Measurements from ENCODE around the gene CERS6.

CERS6 gene

GRCh38 chr2:168460571-168460970, 4.5 kb downstream of the CERS6 start:
- TF ChIP-seq, protein P1, sequence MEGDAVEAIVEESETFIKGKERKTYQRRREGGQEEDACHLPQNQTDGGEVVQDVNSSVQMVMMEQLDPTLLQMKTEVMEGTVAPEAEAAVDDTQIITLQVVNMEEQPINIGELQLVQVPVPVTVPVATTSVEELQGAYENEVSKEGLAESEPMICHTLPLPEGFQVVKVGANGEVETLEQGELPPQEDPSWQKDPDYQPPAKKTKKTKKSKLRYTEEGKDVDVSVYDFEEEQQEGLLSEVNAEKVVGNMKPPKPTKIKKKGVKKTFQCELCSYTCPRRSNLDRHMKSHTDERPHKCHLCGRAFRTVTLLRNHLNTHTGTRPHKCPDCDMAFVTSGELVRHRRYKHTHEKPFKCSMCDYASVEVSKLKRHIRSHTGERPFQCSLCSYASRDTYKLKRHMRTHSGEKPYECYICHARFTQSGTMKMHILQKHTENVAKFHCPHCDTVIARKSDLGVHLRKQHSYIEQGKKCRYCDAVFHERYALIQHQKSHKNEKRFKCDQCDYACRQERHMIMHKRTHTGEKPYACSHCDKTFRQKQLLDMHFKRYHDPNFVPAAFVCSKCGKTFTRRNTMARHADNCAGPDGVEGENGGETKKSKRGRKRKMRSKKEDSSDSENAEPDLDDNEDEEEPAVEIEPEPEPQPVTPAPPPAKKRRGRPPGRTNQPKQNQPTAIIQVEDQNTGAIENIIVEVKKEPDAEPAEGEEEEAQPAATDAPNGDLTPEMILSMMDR (conservative IDR thresholded peaks at IDR 0.05; ENCODE audit: low read depth, low read length), result no peak
- H3K4me3 ChIP-seq (ENCODE audit: low read depth, low read length), result no peak overlapping the region
- no peak for DNase-seq (ENCODE audit: low read depth)

DNA sequence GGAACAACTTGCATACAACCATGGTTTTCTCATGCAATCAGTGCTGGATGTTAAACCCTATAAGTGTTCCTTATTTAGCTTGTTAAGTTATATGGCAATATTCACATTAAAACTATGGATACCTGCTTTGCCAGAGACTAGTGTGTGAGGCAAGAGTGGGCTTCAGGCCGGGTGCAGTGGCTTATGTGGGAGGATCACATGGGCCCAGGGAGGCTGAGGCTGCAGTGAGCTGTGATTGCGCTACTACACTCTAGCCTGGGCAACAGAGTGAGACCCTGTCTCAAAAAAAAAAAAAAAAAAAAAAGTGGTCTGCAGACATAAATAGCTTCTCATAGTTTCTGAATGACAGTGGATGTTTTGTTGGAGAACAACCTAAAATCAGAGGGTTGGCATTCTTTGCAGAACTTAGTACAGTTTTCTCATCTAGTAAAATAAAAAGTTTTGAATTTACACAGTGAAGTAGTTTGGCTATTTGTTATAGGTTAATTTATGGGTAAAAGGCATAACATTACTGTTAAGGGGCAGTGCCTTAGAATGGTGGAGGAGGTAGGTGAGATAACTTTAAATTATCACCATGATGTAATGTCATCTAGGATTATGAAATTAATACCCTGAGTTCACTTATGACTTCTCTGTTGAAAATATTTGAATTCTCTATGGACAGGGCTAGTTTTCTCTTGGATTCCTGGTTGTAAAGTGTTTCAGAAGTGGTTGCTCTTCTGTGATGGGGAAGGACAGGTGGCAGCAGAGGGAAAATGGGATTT, 5.3 kb downstream of the CERS6 start:
- TF ChIP-seq, protein P1 (conservative IDR thresholded peaks at IDR 0.05; ENCODE audit: low read depth, low read length), result no peak
- no peak overlapping the region for H3K4me3 ChIP-seq (ENCODE audit: low read depth, low read length)
- no peak for DNase-seq (ENCODE audit: low read depth)

GRCh38 chr2:168461942-168462331, 5.9 kb downstream of the CERS6 start:
- no peak for DNase-seq (ENCODE audit: low read depth)
- H3K4me3 ChIP-seq (ENCODE audit: low read depth, low read length), result no peak overlapping the region
- TF ChIP-seq, protein P1 (conservative IDR thresholded peaks at IDR 0.05; ENCODE audit: low read depth, low read length), result no peak

DNA sequence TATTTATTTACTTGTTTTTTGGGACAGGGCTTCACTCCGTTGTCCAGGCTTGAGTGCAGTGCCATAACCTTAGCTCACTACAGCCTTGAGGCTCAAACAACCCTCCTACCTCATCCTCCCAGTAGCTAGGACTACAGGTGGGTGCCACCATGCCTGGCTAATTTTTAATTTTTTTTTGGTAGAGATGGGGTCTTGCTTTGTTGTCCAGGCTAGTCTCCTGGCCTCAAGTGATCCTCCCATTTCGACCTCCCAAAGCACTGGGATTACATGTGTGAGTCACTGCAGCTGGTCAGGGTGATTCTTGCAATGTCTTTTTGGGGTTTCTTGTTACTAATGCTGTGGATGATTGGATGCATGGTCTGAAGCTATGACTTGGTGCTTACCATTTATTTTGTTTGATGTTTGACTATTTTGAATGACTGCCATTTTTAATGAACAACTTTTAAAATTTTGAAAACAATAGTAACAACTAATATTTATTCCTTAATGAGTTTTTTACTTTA, 6.5 kb downstream of the CERS6 start:
- TF ChIP-seq, protein P1 (conservative IDR thresholded peaks at IDR 0.05; ENCODE audit: low read depth, low read length), result no peak
- no peak for DNase-seq (ENCODE audit: low read depth)

GRCh38 chr2:168465594-168465993, 9.5 kb downstream of the CERS6 start:
- DNase-seq (ENCODE audit: low read depth), result no peak
- no peak overlapping the region for H3K4me3 ChIP-seq (ENCODE audit: low read depth, low read length)
- TF ChIP-seq, protein P1 (conservative IDR thresholded peaks at IDR 0.05; ENCODE audit: low read depth, low read length), result no peak

More for the DNA sequence above, 6.5 kb downstream of the CERS6 start:
- H3K4me3 ChIP-seq (ENCODE audit: low read depth, low read length), result no peak overlapping the region

DNA sequence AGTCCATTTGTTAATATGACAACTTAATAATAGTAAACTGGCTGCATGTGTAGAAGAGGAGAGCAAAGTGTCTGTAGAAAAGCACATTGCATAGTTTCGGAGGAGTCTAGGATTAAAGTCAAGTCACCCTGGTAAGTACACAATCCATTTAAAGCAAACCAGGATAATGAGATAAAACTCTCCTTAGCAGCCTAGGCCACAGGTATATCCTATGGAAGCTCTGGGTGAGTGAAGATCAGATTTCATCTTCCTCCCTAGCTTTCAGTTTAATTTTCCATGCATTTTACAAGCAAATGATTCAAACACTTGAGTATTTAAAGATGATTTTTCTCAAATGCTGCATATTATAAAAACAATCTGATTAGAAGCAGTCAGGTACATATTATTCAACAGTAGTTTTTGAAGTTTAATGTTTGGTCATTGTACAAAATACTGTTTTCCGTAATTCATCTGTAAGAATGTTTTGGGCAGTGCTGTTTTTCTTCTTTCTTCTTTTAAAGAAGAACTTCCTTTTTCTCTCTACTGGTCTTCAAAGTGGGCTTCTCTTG, 10.2 kb downstream of the CERS6 start:
- H3K4me3 ChIP-seq (ENCODE audit: low read depth, low read length), result no peak overlapping the region
- no peak for DNase-seq (ENCODE audit: low read depth)
- TF ChIP-seq, protein P1 (conservative IDR thresholded peaks at IDR 0.05; ENCODE audit: low read depth, low read length), result no peak

All from choroid plexus epithelial cell (primary cell).